Muscle of leg (tissue), 11 donors: Measurements from ENCODE around the gene UPF3A. TPM values are rescaled to one million over a fixed set of nuclear protein-coding genes. Genes with fewer than 3 reads are reported as not detected.
"Not testable (repeated sequence)": the region's sequence is repeated elsewhere in the genome, so short reads cannot be mapped to it uniquely, and the experiment has no call there.

Experiments
- DNase-seq: peaks from one replicate; pipeline ENCODE4 v3.0.0; 2013
- H3K27ac ChIP-seq: one replicate; pipeline ENCODE4 v1.5.1; 2013; ENCODE audit warnings: mild to moderate bottlenecking, low read length, control low read depth
- H3K27me3 ChIP-seq: one replicate; pipeline ENCODE4 v1.6.1; 2013; ENCODE audit warnings: low read length; ENCODE audit not compliant: control insufficient read depth, insufficient read depth
- H3K36me3 ChIP-seq: one replicate; pipeline ENCODE4 v1.6.1; 2013; ENCODE audit warnings: low read length; ENCODE audit not compliant: control insufficient read depth, insufficient read depth
- H3K4me1 ChIP-seq: one replicate; pipeline ENCODE4 v1.6.1; 2013; ENCODE audit warnings: low read length; ENCODE audit not compliant: control insufficient read depth, insufficient read depth
- H3K4me3 ChIP-seq: one replicate; pipeline ENCODE4 v1.5.1; 2013; ENCODE audit warnings: low read length, control low read depth
- H3K9me3 ChIP-seq: replicated peaks from 2 replicates; pipeline ENCODE4 v1.6.1; 2013; ENCODE audit warnings: low read depth, low read length; ENCODE audit not compliant: control insufficient read depth
- WGBS: methylation state at CpG from one replicate; pipeline ENCODE4 v1.1.5; 2013; ENCODE audit warnings: missing lambda C conversion rate; ENCODE audit not compliant: insufficient coverage; 5-methylcytosine and 5-hydroxymethylcytosine counted together
- polyA plus RNA-seq, 8 donors: library from polyadenylated mRNA; unstranded; fragments of 120-200 nt; gene quantifications; one replicate each; pipeline versions ENCODE4 v1.2.1 to v1.2.3, GENCODE V29; 2013; ENCODE audit warnings: inconsistent platforms in 1 of 8, low replicate concordance in 1 of 8; ENCODE audit not compliant: insufficient read length in 8 of 8, insufficient read depth in 1 of 8
- total RNA-seq: library from RNA; stranded (reverse); fragments of 120-200 nt; gene quantifications from one replicate; pipeline ENCODE4 v1.2.4, GENCODE V29; 2013

Gene UPF3A
- total and polyA plus RNA-seq, 9 donors, result 39.6 to 116 (median 60.8) TPM

GRCh38 chr13:114353382-114353781 lies 72.0 kb downstream of the UPF3A start:
- H3K4me1 ChIP-seq, H3K36me3 ChIP-seq, H3K27me3 ChIP-seq, H3K9me3 ChIP-seq, H3K4me3 ChIP-seq, DNase-seq, H3K27ac ChIP-seq: not testable (repeated sequence)
- 83% methylated on average over 11 of the region's 38 CpGs for WGBS

Other genes with a start within 250 kb of the UPF3A start
- gene RASA3, start 149.0 kb upstream of the UPF3A start, total RNA-seq, result 15.9 TPM
- 10 to 100 TPM; 17.3 to 27.2 (median 22.0) TPM for gene RASA3, start 149.0 kb upstream of the UPF3A start, polyA plus RNA-seq
- gene CFAP97D2, start 102.3 kb upstream of the UPF3A start, total RNA-seq, result not detected
- not detected for gene CFAP97D2, start 102.3 kb upstream of the UPF3A start, polyA plus RNA-seq
- 50.4 TPM for gene CDC16, start 46.7 kb upstream of the UPF3A start, total RNA-seq
- 10 to 100 TPM; 57.5 to 82.2 (median 68.3) TPM for gene CDC16, start 46.7 kb upstream of the UPF3A start, polyA plus RNA-seq
- gene CHAMP1, start 32.9 kb downstream of the UPF3A start, total RNA-seq, result 6.8 TPM
- 10 to 100 TPM; 12.6 to 22.7 (median 15.8) TPM for gene CHAMP1, start 32.9 kb downstream of the UPF3A start, polyA plus RNA-seq